ENCODE data around the gene TMEM242. TPM values are rescaled to one million over a fixed set of nuclear protein-coding genes. Genes with fewer than 3 reads are reported as not detected.

Gene TMEM242
- total RNA-seq, 1 experiment from 2014 or later, result 8.7 TPM

DNA sequence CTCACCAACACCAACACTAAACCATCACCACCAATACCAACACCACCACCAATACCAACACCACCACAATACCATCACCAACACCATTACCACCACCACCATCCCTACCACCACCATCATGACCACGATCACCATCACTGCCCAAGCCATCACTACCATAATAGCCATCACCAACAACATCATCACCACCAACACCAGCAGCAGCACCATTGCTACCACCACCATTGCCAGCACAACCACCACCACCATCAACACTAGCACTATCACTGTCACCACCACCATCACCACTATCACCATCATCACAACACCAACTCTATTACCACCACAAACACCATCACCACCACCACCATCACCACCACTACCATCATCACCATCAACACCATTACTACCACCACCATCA is 53.0 kb downstream of the TMEM242 start (continued):
- TF ChIP-seq KAT7 (CRISPR knock-in tag; IDR thresholded peaks at IDR 0.05; ENCODE audit: borderline replicate concordance), result no peak
- TF ChIP-seq ZMAT4 (CRISPR knock-in tag; IDR thresholded peaks at IDR 0.05), result no peak
- TF ChIP-seq FOXJ3 (CRISPR knock-in tag; IDR thresholded peaks at IDR 0.05; ENCODE audit: borderline replicate concordance), result no peak
- TF ChIP-seq ZNF263 (CRISPR knock-in tag; IDR thresholded peaks at IDR 0.05; ENCODE audit: low read depth), result no peak

GRCh38 chr6:157269261-157269794 is 54.0 kb downstream of the TMEM242 start:
- Mint-ChIP-seq H3K4me3 (no peak overlapping the region), H3K9me3 (peaks cover 10% of the 10 kb centered on the region), H3K4me1 (peaks cover 17% of the 10 kb centered on the region), H3K27me3 (ENCODE audit: low read depth) (peaks cover 11% of the 10 kb centered on the region), H3K36me3 (peaks cover 8% of the 10 kb centered on the region; the same call in 1 of the 2 replicates), H3K27ac (no peak overlapping the region)
- ATAC-seq (no peak), DNase-seq (ENCODE audit: low spot score) (no peak)
- CTCF ChIA-PET, result interaction anchor here (1.4 to 3.5 kb wide), 3 partner anchors 13 to 41 kb away, joined by 4 to 12 read pairs (median 4); no protein-coding TSS in a partner anchor
- POLR2A ChIA-PET, result no interaction called here
- TF ChIP-seq, protein P1, sequence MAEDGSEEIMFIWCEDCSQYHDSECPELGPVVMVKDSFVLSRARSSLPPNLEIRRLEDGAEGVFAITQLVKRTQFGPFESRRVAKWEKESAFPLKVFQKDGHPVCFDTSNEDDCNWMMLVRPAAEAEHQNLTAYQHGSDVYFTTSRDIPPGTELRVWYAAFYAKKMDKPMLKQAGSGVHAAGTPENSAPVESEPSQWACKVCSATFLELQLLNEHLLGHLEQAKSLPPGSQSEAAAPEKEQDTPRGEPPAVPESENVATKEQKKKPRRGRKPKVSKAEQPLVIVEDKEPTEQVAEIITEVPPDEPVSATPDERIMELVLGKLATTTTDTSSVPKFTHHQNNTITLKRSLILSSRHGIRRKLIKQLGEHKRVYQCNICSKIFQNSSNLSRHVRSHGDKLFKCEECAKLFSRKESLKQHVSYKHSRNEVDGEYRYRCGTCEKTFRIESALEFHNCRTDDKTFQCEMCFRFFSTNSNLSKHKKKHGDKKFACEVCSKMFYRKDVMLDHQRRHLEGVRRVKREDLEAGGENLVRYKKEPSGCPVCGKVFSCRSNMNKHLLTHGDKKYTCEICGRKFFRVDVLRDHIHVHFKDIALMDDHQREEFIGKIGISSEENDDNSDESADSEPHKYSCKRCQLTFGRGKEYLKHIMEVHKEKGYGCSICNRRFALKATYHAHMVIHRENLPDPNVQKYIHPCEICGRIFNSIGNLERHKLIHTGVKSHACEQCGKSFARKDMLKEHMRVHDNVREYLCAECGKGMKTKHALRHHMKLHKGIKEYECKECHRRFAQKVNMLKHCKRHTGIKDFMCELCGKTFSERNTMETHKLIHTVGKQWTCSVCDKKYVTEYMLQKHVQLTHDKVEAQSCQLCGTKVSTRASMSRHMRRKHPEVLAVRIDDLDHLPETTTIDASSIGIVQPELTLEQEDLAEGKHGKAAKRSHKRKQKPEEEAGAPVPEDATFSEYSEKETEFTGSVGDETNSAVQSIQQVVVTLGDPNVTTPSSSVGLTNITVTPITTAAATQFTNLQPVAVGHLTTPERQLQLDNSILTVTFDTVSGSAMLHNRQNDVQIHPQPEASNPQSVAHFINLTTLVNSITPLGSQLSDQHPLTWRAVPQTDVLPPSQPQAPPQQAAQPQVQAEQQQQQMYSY (CRISPR knock-in tag; IDR thresholded peaks at IDR 0.05), result 0 out of 2 replicates have a peak, but pooled peaks have one; percentile 9
- no peak for TF ChIP-seq CREM (CRISPR knock-in tag; IDR thresholded peaks at IDR 0.05)

DNA sequence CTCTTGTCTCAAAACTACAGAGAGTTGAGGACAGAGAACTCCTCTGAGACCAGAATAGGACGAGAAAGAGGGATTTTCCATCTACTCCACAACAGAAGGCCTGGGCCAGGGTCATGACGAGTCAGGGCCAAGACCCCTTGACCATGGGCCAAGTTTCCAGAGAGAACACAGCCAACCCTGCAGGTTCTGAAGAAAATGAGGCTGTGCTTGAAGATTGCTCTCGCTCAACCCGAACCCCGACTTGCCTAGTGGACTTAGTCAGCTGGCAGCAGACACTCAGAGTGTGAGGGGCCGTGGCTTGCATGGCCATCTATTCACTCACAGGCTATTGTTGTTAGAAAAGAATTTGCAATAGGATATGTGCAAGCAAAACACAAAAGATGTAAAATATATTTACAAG is 54.5 kb downstream of the TMEM242 start:
- DNase-seq (ENCODE audit: low spot score) (no peak), ATAC-seq (no peak)
- Mint-ChIP-seq H3K36me3 (peaks cover 8% of the 10 kb centered on the region; the same call in 1 of the 2 replicates), H3K9me3 (peaks cover 10% of the 10 kb centered on the region), H3K27ac (no peak overlapping the region), H3K4me3 (no peak overlapping the region), H3K27me3 (ENCODE audit: low read depth) (peaks cover 6% of the 10 kb centered on the region), H3K4me1 (peaks cover 15% of the 10 kb centered on the region)
- POLR2A ChIA-PET, result no interaction called here
- CTCF ChIA-PET, result interaction anchor here (1.4 to 3.5 kb wide), 4 partner anchors 13 to 401 kb away, joined by 4 to 12 read pairs (median 5); no protein-coding TSS in a partner anchor
- TF ChIP-seq ZNF416 (CRISPR knock-in tag; IDR thresholded peaks at IDR 0.05) (no peak), ETV6 (CRISPR knock-in tag; IDR thresholded peaks at IDR 0.05) (no peak), HMGA2 (CRISPR knock-in tag; IDR thresholded peaks at IDR 0.05) (no peak), ZNF671 (CRISPR knock-in tag; IDR thresholded peaks at IDR 0.05) (no peak), TEAD4 (CRISPR knock-in tag; IDR thresholded peaks at IDR 0.05) (no peak), ZNF219 (CRISPR knock-in tag; IDR thresholded peaks at IDR 0.05; ENCODE audit: borderline replicate concordance) (no peak), ZNF263 (CRISPR knock-in tag; IDR thresholded peaks at IDR 0.05; ENCODE audit: low read depth) (no peak), NR1H2 (CRISPR knock-in tag; IDR thresholded peaks at IDR 0.05) (no peak), SMAD3 (CRISPR knock-in tag; IDR thresholded peaks at IDR 0.05; ENCODE audit: borderline replicate concordance) (no peak), MLX (CRISPR knock-in tag; IDR thresholded peaks at IDR 0.05) (no peak), ZBTB21 (CRISPR knock-in tag; IDR thresholded peaks at IDR 0.05; ENCODE audit: borderline replicate concordance) (no peak), ZNF317 (CRISPR knock-in tag; IDR thresholded peaks at IDR 0.05; ENCODE audit: borderline replicate concordance, low read depth) (no peak), OVOL2 (CRISPR knock-in tag; IDR thresholded peaks at IDR 0.05; ENCODE audit: borderline replicate concordance) (no peak), ERG (CRISPR knock-in tag; IDR thresholded peaks at IDR 0.05) (no peak), E2F1 (CRISPR knock-in tag; IDR thresholded peaks at IDR 0.05) (no peak)
- TF ChIP-seq, protein P2, sequence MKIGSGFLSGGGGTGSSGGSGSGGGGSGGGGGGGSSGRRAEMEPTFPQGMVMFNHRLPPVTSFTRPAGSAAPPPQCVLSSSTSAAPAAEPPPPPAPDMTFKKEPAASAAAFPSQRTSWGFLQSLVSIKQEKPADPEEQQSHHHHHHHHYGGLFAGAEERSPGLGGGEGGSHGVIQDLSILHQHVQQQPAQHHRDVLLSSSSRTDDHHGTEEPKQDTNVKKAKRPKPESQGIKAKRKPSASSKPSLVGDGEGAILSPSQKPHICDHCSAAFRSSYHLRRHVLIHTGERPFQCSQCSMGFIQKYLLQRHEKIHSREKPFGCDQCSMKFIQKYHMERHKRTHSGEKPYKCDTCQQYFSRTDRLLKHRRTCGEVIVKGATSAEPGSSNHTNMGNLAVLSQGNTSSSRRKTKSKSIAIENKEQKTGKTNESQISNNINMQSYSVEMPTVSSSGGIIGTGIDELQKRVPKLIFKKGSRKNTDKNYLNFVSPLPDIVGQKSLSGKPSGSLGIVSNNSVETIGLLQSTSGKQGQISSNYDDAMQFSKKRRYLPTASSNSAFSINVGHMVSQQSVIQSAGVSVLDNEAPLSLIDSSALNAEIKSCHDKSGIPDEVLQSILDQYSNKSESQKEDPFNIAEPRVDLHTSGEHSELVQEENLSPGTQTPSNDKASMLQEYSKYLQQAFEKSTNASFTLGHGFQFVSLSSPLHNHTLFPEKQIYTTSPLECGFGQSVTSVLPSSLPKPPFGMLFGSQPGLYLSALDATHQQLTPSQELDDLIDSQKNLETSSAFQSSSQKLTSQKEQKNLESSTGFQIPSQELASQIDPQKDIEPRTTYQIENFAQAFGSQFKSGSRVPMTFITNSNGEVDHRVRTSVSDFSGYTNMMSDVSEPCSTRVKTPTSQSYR (CRISPR knock-in tag; IDR thresholded peaks at IDR 0.05), result no peak
